OCI-LY3 (cell line): ENCODE measurements around the gene PURB.
"Not testable (repeated sequence)": the region's sequence is repeated elsewhere in the genome, so short reads cannot be mapped to it uniquely, and the experiment has no call there.

Experiments
- H2AFZ ChIP-seq: fragments of 200-600, 300-600 bp; shearing (Covaris generic); 2 replicates; pipeline ENCODE4 v1.6.0; 2014; ENCODE audit warnings: antibody characterized with exemption, low read depth, low read length
- H3K27ac ChIP-seq: fragments of 200-600, 300-600 bp; sonication (generic); 2 replicates; pipeline ENCODE4 v1.5.1; 2014; ENCODE audit warnings: mild to moderate bottlenecking, low read length, moderate library complexity, mixed read lengths
- H3K27me3 ChIP-seq: fragments of 200-600, 300-600 bp; sonication (generic); 2 replicates; pipeline ENCODE4 v1.6.1; 2014; ENCODE audit warnings: low read depth, low read length, mixed read lengths
- H3K36me3 ChIP-seq: fragments of 200-600, 300-600 bp; sonication (generic); replicated peaks from 2 replicates; pipeline ENCODE3; 2014; ENCODE audit warnings: low read depth, low read length, mixed read lengths
- H3K4me1 ChIP-seq: fragments of 300-600, 200-600 bp; sonication (generic); 2 replicates; pipeline ENCODE4 v1.6.1; 2014; ENCODE audit warnings: low read length, mixed read lengths
- H3K4me2 ChIP-seq: fragments of 200-600, 300-600 bp; sonication (generic); 2 replicates; pipeline ENCODE4 v1.6.1; 2014; ENCODE audit warnings: low read length, mixed read lengths
- H3K4me3 ChIP-seq: fragments of 300-600, 200-600 bp; sonication (generic); 2 replicates; pipeline ENCODE4 v1.5.1; 2014; ENCODE audit warnings: antibody characterized with exemption, mild to moderate bottlenecking, low read length, moderate library complexity
- H3K79me2 ChIP-seq: fragments of 300-600, 200-600 bp; shearing (Covaris generic); 2 replicates; pipeline ENCODE4 v1.6.1; 2014; ENCODE audit warnings: mild to moderate bottlenecking, low read length, mixed read lengths
- H3K9ac ChIP-seq: fragments of 300-600, 200-600 bp; shearing (Covaris generic); 2 replicates; pipeline ENCODE4 v1.6.0; 2014; ENCODE audit warnings: mild to moderate bottlenecking, low read length, moderate library complexity
- H3K9me3 ChIP-seq: fragments of 200-600, 300-600 bp; shearing (Covaris generic); 2 replicates; pipeline ENCODE4 v1.6.1; 2014; ENCODE audit warnings: low read length, mixed read lengths; ENCODE audit not compliant: insufficient read depth
- H4K20me1 ChIP-seq: fragments of 200-600, 300-600 bp; sonication (generic); 2 replicates; pipeline ENCODE4 v1.6.1; 2016; ENCODE audit warnings: low read length, mixed read lengths; ENCODE audit not compliant: insufficient read depth
- EZH2phosphoT487 ChIP-seq: fragments of 200-600 bp; shearing (Covaris generic); IDR thresholded peaks from 2 replicates; pipeline ENCODE4 v1.6.1; 2018; ENCODE audit warnings: antibody characterized with exemption, mixed run types, low read depth
- TF ChIP-seq, protein P1 (sequence below): fragments of 200-600, 300-600 bp; sonication (generic); IDR thresholded peaks from 2 replicates; pipeline ENCODE4 v1.5.1; 2014; ENCODE audit warnings: antibody characterized with exemption, low read length, low read depth

The PURB gene

DNA sequence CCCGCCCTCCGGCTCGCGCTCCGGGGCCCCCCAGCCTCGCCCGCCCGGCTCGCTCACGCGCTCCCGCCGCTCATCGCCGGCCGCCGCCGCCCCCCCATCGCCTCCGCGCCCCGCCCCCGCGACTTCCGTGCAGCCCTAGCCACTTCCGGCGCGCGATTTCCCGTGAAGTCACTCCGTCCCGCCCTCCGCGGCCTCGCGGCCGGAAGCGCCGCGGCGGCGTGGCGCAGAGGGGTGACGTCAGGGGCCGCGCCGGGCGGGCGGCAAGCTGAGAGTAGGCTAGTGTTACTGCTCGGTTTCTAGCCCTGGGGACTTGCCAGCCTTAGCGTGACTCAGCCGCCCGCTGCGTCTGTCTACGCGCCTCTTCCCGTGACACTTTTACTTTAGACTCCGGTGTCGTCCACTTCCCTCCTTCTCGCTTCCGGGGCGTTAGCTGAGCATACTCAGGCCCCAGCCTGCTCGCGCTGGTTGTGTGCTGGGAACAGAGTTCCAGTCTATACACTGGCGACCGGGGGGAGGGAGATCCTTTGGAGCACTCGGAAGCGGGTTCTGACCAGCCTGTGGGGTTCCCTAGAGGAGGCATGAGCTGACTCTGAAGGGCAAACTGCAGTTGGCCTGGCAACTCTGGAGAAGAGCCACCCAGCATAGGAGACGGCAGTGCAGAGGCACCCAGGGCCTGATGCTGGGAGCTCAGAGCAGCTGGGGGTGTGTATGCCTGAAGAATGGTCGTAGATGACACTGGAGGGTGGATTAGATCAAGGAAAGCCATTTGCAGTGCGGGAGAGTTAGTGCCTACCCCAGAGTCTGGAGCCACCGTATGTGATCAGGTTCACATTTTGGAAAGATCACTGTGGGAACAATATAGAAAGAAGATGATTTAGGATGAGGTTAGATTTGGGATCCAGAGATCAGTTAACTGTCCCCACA lies at the start of gene PURB:
Gene PURB, minus strand, starts transcription at position 137 of the 924 bp plus-strand sequence. CDS start 182 bp downstream, outside the sequence.
- peaks cover 45% of the 10 kb centered on the region for H3K79me2 ChIP-seq
- H3K36me3 ChIP-seq, result peaks cover 39% of the 10 kb centered on the region
- H3K4me1 ChIP-seq, result peaks cover 51% of the 10 kb centered on the region
- H3K4me2 ChIP-seq, result peak within 1 kb of the TSS; percentile 83
- H3K4me3 ChIP-seq, result peak within 1 kb of the TSS; percentile 93
- H3K9me3 ChIP-seq, result peaks cover 10% of the 10 kb centered on the region; the same call in 1 of the 2 replicates
- peak within 1 kb of the TSS; percentile 54; the same call in 1 of the 2 replicates for H2AFZ ChIP-seq
- H3K9ac ChIP-seq, result peak within 1 kb of the TSS; percentile 92
- peak within 1 kb of the TSS; percentile 91 for H3K27ac ChIP-seq
- TF ChIP-seq, protein P1, sequence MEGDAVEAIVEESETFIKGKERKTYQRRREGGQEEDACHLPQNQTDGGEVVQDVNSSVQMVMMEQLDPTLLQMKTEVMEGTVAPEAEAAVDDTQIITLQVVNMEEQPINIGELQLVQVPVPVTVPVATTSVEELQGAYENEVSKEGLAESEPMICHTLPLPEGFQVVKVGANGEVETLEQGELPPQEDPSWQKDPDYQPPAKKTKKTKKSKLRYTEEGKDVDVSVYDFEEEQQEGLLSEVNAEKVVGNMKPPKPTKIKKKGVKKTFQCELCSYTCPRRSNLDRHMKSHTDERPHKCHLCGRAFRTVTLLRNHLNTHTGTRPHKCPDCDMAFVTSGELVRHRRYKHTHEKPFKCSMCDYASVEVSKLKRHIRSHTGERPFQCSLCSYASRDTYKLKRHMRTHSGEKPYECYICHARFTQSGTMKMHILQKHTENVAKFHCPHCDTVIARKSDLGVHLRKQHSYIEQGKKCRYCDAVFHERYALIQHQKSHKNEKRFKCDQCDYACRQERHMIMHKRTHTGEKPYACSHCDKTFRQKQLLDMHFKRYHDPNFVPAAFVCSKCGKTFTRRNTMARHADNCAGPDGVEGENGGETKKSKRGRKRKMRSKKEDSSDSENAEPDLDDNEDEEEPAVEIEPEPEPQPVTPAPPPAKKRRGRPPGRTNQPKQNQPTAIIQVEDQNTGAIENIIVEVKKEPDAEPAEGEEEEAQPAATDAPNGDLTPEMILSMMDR, result no peak
- no peak for TF ChIP-seq EZH2phosphoT487
- no peaks in the 10 kb centered on the region for H3K27me3 ChIP-seq
- peaks cover under 1% of the 10 kb centered on the region; the same call in 1 of the 2 replicates for H4K20me1 ChIP-seq

DNA sequence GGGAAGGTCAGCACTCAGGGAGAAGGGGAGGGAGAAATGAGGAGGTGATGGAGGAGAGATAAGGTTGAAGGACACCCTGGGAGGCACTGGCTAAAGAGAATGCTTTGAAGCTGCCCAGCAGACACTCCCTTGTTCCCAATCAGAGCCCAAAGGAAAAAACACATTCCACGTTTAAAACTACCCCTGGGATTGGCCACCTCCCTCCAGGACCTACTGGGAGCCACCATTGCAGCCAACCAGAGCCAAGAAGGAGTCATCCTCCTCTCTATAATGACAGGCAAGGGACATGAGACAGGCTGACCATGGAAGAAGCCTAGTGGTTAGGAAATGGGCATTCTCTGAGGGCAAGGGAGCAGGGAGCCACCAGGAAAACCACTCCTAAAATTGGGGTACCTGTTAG lies 49.7 kb upstream of the PURB start:
- TF ChIP-seq, protein P1, result no peak
- TF ChIP-seq EZH2phosphoT487, result no peak
- H3K4me3 ChIP-seq, result no peak overlapping the region
- H3K27ac ChIP-seq, result no peak overlapping the region

DNA sequence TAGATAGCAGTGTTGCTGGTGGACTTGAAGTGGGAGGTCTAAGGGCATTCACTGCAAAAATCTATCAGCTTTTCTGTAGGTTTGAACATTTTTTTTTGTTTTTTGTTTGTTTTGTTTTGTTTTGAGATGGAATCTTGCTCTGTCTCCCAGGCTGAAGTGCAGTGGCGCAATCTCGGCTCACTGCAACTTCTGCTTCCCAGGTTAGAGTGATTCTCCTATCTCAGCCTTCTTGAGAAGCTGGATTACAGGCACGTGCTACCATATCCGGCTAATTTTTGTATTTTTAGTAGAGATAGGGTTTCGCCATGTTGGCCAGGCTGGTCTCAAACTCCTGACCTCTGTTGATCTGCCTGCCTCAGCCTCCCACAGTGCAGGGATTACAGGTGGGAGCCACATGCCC lies 49.2 kb upstream of the PURB start:
- not testable (repeated sequence) for H3K79me2 ChIP-seq, H3K9ac ChIP-seq, H3K9me3 ChIP-seq, H3K36me3 ChIP-seq, H3K4me3 ChIP-seq, H4K20me1 ChIP-seq, H3K27ac ChIP-seq, H3K4me2 ChIP-seq, H2AFZ ChIP-seq, H3K27me3 ChIP-seq, H3K4me1 ChIP-seq

More for the DNA sequence above, 49.7 kb upstream of the PURB start:
- Histone ChIP-seq H4K20me1 (no peaks in the 10 kb centered on the region), H3K27me3 (no peaks in the 10 kb centered on the region), H3K9ac (no peak overlapping the region), H2AFZ (no peak overlapping the region), H3K4me2 (no peak overlapping the region), H3K4me1 (peaks cover 8% of the 10 kb centered on the region), H3K36me3 (no peaks in the 10 kb centered on the region), H3K9me3 (no peaks in the 10 kb centered on the region), H3K79me2 (no peaks in the 10 kb centered on the region)

DNA sequence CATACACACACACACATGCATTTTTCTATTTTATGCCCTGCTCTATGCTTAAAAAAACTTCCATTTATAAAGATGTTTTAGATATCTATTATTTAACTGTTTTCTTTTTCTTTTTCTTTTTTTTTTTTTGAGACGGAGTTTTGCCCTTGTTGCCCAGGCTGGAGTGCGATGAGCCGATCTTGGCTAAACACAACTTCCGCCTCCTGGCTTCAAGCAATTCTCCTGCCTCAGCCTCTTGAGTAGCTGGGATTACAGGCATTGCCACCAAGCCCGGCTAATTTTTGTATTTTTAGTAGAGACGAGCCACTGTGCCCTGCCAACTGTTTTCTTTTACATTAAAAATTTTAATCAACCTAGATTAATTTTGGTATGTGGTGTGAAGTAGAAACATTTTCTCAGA lies 45.6 kb upstream of the PURB start:
- Histone ChIP-seq H3K9ac (no peak overlapping the region), H4K20me1 (no peaks in the 10 kb centered on the region), H3K4me1 (no peaks in the 10 kb centered on the region), H3K36me3 (no peaks in the 10 kb centered on the region), H3K4me3 (no peak overlapping the region), H2AFZ (no peak overlapping the region), H3K27me3 (no peaks in the 10 kb centered on the region), H3K4me2 (no peak overlapping the region), H3K27ac (no peak overlapping the region), H3K79me2 (no peaks in the 10 kb centered on the region), H3K9me3 (no peaks in the 10 kb centered on the region)
- no peak for TF ChIP-seq EZH2phosphoT487
- TF ChIP-seq, protein P1, result no peak
